HG03175 (cell line): ENCODE measurements around the gene PDAP1.
A peak's percentile ranks its signal among the peaks of the same experiment; 100 is the strongest.
"Not testable (repeated sequence)": the region's sequence is repeated elsewhere in the genome, so short reads cannot be mapped to it uniquely, and the experiment has no call there.

Experiments
- ATAC-seq: cut with Tn5 transposase; IDR thresholded peaks from one replicate; pipeline ENCODE4 v1.9.1; 2021; ENCODE audit warnings: mild to moderate bottlenecking, moderate library complexity; ENCODE audit not compliant: unreplicated experiment

PDAP1 gene

DNA sequence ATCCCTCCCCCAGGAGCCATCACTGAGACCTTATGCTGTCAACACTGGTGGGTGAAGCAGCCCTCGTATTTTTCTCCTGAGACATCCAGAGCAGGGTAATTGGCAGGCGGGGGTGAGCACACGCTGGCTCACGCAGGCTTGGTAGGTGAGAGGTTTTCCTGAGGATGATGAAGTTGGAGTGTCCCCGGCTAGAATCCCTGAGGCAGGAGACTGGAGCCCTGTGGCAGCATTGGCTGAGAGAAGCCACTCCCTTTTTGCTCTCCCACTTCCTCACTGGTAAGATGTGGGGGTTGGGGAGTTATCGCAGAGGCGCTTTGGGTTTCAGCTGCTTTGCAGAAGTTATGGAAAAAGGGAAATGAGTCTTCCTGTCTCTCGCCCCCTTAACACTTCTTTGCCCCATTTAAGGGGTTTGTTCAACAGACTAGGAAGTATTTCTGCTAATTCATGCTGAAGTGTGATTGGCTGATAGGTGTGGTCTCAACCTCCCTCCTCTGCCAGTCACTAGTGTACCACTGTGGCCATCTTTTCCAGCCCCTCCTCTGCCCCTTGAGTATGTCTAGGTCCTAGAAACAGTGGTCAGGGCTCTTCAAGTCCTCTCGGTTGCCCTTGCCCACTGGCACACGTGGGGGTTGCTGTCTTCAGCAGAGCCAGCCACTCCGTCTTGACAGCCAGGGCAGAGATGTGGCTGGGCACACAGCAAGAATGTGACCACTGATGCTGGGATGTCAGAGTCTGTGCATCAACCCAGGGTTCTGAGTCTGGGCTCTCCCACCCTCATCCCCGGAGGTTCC is 28.2 kb downstream of the PDAP1 start:
- ATAC-seq, result peak; percentile 35

DNA sequence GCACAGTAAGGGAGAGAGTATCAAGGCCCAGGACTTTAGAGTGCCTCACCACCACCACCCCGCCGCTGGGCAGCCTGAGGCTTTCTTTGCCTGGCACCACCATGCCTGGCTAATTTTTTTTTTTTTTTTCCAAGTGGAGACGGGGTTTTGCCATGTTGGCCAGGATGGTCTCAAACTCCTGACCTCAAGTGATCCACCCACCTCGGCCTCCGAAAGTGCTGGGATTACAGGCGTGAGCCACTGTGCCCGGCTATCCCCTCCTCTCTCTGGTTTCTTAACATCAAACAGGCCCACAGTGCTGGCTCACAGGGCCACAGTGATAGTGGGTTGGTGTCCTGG is 28.7 kb downstream of the PDAP1 start:
- not testable (repeated sequence) for ATAC-seq

DNA sequence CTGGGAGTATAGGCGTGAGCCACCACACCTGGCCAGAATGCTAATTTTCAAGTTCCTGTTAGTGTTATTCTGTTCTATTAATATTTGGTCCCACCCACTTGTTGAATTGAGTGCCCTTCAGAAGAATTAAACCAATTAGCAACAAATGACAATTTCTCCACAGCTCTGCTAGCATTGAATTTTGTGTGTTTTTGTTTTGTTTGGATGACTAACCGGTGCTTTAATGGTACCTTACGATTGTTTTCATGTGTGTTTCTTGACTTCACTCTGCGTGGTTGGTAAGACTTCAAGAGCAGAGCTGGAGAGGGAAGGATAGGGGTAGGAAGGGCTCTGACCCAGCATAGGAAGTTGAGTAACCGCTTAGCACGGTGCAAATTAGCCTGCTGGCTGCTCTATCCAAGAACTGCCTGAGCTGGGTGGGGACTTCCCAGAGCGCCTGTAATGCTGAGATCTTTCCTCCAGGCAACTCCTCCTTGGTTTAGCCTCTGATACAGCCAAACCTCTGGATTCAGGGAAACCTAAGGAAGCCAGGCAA is 29.3 kb downstream of the PDAP1 start:
- ATAC-seq, result no peak

DNA sequence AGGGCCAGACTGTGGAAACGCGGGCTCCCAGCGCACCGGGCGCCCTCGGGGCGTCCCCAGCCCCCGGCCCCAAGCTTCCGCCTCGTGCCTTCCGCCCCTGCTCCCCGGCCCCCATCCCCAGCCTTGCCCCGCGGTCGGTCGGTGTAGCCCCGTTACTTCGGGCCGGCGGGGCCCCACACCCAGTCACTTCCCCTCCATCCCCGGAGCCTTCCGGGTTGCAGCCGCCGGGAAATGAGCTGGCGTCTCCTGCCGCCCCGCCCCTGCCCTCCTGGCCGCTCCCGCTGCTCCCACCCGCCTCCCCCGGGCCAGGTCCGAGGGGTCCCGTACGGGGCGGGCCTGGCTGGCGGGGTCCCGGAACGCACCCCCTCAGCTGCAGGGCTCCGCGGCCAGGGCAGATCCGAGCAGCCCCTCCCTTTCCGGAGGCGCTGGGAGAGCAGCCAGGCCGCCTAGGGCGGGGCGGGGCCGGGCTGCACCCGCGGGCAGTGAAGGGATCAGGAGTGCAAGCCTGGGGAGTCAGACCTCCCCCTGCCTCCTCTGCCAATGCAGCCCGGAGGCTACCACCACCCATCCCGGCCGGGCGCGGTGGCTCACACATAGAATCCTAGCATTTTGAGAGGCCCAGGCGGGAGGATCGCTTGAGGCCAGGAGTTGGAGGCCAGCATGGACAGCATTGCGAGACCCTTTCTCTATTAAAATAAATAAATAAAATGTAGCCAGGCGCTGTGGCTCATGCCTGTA is 33.2 kb downstream of the PDAP1 start:
- ATAC-seq, result peak; percentile 43

DNA sequence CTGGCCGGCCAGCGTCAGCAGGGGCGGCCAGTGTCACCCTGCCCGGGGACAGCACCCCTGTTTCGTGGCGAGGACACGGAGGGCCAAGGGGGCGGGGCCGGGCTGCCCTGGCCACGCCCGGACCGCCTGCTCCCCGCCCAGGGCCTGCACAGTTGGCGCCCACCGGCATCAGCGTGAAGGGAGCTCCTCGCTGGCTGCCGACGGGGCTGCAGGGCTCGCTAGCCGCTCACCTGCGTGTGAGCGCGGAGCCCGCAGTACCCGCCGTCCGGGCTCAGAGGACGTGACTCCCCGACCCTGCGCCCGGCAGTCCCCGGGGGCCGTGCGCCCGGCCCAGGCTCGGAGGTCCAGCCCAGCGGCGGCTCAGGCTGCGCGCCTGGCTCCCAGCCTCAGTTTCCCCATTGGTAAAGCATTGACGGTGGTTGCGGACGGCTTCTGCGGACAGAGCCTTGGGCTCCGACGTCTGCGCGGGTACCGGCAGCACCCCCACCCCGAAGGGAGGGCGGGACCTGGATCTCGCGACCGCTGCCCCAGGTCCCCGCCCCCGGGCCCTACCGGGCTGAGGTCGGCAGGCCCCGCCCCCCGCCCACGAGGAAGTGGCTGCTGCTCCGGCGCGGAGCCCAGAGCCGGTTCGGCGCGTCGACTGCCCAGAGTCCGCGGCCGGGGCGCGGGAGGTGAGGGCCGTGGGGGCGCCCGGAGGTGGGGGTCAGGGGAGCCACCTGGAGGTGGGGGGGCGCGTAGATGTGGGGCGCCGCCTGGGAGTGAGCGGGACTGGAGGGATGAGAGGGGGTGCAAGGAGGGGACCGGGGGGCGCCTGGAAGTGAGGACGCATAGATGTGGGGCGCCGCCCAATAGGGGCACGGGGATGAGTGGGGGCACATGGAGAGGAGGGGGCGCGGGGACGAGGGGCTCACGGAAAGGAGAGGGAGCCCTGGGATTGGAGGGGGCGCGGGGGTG is 34.0 kb downstream of the PDAP1 start, which contains the start of gene ARPC1B:
Gene ARPC1B, plus strand, starts transcription at position 620 of the 954 bp plus-strand sequence. CDS start 10,985 bp downstream, outside the sequence.
- peak; percentile 61 for ATAC-seq

DNA sequence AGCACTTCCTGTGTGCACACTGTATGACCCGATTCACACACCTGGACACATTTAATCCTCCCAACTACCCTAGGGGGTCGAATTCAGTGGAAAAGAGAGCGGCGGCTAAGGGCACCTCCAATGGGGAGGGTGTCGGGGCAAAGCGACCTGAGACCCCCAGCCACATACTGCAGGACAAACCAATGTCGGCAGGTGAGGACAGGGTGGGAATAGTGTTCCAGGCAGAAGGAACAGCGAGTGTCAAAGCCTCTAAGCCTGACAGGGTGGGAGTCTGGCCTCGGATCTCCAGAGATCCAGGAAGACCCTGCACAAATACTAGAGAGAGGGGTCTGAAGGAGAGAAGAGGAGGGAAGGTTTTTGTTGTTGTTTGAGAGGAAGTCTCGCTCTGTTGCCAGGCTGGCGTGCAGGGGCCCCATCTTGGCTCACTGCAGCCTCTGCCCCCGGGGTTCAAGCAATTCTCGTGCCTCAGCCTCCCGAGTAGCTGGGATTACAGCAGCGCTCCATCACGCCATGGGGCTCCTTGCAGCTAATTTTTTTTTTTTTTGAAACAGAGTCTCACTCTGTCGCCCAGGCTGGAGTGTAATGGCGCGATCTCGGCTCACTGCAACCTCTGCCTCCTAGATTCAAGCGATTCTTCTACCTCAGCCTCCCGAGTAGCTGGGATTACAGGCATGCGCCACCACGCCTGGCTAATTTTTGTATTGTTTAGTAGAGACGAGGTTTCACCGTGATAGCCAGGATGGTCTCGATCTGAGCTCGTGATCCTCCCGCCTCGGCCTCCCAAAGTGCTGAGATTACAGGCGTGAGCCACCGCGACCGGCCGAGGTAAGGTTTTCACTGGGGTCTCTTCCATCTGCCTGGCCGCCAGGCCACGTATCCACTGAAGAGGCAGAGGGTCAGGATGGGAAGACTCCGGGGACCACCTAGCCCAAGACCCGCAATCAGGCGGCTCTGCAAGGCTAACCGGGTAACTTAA is 35.0 kb downstream of the PDAP1 start:
- no peak for ATAC-seq

DNA sequence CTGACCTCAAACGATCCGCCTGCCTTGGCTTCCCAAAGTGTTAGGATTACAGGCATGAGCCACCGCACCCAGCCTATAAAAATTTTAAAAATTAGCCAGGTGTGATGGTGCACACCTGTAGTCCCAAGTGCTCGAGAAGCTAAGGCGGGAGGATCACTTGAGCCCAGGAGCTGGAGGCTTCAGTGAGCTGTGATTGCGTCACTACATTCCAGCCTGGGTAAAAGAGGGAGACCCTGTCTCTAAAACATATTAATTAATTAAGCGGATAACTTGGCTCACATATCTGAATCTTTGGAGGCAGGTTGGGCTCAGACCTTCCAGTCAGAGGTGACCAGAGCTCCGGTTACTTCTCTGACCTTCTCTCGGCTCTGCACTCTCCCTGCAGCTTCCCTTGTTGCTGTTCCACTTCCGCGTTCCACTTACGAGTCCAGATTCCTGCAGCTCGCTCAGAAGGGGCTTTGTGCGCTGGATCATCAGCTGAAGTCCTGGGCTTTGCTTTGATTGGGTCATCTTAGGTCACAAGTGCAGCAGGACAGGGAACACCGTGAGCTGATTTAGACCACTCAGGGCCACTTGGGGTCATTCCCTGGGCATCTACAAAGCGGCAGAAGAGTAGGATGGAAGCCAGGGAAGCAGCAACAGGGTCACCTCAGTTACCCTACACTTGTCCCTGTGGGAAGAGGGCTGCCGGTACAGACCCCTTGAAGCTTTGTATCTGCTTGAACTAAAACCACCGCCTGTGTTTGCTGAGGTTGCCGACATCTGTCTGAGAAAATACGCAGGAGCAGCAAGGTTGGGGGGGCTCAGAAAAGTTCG is 35.9 kb downstream of the PDAP1 start:
- no peak for ATAC-seq

DNA sequence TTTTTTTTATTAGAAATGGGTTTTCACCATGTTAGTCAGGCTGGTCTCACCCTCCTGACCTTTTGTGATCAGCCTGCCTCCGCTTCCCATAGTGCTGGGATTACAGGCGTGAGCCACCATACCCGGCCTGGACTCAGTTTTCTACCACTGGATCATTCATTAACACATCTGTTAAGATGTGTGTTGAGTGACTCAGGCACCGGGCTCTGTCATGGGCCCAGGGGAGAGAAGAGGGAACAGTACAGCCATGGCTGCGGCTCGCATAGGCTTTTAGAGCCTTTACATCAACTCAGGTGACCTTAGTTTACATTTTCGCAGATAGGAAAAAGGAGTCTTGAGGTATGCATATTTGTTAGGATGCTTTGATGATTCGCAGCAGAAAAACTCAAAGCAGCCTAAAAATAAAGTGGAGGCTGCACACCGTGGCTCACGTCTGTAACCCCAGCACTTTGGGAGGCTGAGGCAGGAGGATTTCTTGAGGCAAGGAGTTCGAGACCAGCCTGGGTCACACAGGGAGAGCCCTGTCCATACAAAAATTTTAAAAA is 36.9 kb downstream of the PDAP1 start:
- ATAC-seq, result no peak

DNA sequence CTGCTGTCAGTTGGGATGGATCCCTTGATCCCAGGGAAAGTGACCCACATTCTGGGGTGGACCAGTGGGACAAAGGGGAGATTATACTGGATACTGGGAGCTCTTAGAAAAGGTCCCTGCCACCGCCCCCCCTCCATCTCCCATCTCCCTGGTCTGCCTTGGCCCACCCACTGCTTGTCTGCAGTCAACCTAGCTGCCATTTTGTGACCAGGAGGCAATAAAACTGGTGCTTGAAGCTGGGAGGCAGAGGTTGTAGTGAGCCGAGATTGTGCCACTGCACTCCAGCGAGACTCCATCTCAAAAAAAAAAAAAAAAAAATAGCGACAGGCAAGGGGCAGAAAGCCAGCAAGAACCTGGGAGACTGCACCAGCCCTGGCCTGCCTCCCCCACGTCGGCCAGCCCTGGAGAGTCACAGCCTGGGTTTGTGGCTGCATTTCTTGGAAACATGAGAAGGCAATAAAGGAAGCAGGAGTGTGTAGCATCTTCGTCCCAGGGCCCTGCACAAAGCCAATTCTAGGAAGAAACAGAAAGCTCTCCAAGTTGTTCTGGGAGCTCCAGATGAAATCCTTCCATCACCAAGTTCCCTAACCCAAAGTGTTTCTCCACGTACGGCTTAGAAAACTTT is 38.5 kb downstream of the PDAP1 start:
- no peak for ATAC-seq

DNA sequence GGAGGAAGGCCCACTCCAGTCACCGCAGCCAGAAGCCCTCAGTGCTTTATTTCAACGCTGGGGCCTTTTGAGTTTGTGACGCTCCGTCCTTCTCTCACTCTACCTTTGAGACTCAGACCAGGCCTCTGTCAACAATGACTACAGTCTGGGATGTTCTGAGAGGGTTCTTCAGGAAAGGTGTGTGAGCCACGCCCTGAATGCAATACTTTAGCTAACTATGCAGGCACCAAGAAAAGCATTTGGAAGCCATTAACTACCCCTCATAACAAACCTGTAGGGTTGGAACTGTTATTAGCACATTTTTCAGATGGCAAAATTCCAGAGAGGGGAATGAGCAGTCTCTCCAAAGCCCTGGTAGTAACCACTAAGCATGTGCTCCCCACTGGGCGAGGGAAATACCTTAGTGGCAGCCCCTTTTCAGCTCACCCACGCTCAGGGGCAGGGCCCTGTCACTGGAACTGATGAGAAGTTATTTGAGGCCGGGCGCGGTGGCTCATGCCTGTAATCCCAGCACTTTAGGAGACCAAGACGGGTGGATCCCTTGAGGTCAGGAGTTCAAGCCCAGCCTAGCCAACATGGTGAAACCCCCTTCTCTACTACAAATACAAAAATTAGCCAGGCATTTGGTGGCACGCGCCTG is 39.5 kb downstream of the PDAP1 start:
- ATAC-seq, result no peak

DNA sequence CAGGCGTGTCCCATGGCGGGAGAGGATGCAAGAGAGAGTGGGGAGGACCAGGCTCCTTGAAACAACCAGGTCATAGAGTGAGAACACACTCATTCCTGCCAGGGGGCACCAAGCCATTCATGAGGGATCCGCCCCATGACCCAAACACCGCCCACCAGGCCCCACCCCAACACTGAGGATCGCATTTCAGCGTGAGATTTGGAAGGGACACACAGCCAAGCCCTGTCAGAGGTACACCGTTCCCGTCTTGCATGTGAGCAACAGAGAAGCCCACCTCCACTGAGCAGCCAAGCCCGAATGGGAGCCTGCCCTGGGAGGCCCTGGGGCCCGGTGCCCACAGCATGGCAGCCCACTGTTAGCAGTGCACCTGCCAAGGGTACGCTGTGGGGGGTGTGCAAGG is 41.8 kb downstream of the PDAP1 start:
- ATAC-seq, result no peak

DNA sequence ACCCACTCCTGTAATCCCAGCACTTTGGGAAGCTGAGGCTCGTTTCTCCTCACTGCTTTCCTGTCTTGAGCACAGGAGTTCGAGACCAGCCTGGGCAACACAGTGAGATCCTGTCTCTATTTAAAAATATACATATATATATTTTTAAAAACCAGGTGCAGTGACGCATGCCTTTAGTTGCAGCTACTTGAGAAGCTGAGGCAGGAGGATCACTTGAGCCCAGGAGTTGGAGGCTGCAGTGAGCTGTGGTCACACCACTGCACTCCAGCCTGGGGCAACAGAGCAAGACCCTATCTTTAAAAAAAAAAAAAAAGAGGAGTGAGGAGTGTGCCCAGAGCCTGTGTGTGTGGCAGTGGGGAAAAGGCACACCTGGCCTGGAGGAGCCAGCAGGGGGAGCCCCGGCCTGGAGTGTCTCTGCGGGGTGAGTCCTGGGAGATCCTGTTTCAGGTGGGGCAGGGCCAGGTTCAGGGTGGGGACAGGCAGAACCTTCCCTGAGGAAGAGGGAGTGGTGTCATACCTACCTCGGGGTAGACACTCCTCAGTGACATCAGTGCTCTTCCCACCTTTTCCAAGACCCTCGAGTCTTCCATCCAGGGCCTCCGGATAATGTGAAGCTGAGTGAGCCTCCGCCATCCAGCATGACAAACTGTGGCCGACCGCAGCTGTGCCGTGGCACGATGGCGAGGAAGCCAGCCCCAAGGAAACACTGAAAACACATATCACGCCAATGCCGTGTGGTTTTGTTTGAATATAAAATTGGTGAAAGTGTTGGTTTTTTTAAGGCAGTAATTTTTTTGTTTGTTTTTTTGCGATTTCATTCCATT is 42.9 kb downstream of the PDAP1 start:
- ATAC-seq, result no peak

DNA sequence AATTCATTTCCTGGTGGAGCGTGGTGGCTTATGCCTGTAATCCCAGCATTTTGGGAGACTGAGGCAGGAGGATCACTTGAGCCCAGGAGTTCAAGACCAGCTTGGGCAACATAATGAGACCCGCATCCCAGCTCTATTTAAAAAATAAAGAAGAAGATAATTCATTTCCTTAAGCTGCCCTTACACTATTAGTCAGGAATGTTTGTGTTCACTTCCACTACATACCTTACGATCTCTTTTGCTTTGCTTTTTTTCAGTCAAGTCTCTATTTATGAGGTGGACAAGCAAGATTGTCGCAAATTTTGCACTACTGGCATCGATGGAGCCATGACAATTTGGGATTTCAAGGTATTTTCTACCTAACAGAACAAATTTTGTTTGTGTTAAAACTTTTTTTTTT is 45.1 kb downstream of the PDAP1 start:
- ATAC-seq, result no peak

DNA sequence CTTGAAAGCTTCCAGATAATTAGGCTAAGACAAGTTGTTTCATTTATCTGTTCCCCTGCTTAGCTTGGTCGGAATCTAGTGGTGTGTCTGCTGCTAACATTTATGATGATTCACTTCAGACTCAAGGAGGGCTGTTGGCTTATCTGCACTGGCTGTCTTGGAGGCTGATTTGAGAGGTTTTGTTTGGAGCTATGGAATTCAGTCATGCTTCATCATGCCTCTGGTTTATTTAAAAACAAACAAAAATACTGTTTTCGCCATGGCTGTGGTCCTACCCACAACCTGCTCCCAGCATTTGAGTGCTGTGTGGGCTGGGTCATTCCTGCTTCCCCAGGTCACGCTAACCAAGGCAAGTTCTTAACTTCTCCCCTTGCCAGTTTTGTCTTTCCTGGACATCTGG is 45.6 kb downstream of the PDAP1 start:
- no peak for ATAC-seq

DNA sequence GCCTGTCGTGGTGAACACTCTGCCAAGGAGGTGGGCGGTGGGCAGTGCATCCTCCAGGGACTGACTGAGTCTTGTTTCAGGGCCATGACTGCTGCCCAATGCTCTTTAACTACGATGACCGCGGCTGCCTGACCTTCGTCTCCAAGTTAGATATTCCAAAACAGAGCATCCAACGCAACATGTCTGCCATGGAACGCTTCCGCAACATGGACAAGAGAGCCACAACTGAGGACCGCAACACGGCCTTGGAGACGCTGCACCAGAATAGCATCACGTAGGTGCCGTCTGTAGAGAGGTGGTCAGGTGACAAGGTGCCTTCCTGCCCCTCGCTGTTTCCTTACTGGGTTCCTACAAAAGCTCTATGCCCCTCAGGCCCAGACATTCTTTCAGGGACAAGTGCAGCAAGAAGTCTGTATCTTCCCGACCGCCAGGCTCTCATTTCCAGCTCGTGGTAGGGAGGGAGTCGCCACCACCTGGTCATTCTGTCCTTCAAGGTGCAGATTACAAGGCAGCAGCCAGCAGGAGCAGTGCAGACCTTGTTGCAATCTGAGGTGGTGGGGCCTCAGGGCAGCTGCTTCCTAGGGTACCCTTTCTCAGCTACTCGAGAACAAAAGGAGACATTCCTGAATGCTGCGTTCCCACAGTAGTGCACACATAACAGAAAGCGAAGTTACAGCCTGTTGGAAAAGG is 48.8 kb downstream of the PDAP1 start:
- ATAC-seq, result no peak

DNA sequence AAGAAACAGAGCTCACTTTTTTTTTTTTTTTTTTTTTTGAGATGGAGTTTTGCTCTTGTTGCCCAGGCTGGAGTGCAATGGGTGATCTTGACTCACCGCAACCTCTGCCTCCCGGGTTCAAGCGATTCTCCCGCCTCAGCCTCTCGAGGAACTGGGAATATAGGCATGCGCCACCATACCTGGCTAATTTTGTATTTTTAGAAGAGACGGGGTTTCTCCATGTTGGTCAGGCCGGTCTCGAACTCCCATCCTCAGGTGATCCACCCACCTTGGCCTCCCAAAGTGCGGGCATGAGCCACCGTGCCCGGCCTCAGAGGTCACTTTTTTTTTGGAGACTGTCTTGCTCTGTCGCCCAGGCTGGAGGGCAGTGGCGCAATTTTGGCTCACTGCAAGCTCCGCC is 49.9 kb downstream of the PDAP1 start:
- not testable (repeated sequence) for ATAC-seq
